ENCODE results near the gene MED8. TPM values are rescaled to one million over a fixed set of nuclear protein-coding genes. Genes with fewer than 3 reads are reported as not detected.
A peak's percentile ranks its signal among the peaks of the same experiment; 100 is the strongest.

Gene MED8
- total and polyA plus RNA-seq, 9 of the 15 experiments (the other 6 are each of a cell fraction or from before 2014, with no cell fraction given): 23.0 to 120 (median 56.4) TPM

DNA sequence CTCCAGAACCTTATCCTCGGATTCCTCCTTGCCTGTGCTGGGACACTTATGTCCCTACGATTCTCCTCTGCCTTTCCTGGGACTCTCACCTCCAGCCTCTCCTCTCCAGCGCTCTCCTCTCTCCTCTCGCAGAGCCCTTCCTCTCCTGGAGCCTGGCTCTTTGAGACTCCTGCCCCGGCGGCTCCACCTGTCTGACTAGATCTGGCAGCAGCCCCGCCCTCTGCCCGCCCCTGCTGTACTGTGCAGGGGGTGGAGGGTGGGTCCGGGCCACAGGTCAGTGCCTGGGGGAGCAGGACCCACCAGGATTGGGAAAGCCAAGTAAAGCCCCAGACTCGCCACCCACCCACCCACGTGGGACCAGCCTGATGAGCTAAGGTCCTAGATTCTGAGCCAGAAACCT, 23.4 kb downstream of the MED8 start:
- Histone ChIP-seq H4K20me1 (replicated peaks; ENCODE audit: control insufficient read depth, insufficient read depth, low read length) (peaks cover 10% of the 10 kb centered on the region), H3K9me3 (replicated peaks; ENCODE audit: control insufficient read depth, insufficient read depth, low read depth, low read length) (no peaks in the 10 kb centered on the region), H3K4me2 (ENCODE audit: insufficient read depth, low read length) (peak overlapping the region; percentile 93), H3K4me1 (replicated peaks in 1 of 2; ENCODE audit: control insufficient read depth in 2 of 2, insufficient read depth in 2 of 2, low read length in 2 of 2) (peaks cover 34 to 47% of the 10 kb centered on the region in 2 experiments), H3K36me3 (ENCODE audit: control insufficient read depth, insufficient read depth, low read length) (peaks cover 48% of the 10 kb centered on the region), H3K79me2 (ENCODE audit: control insufficient read depth, insufficient read depth, low read length) (peaks cover 47% of the 10 kb centered on the region), H3K27ac (ENCODE audit: extremely low read depth, low read depth, low read length) (no peak overlapping the region), H3K9me1 (ENCODE audit: control insufficient read depth, insufficient read depth, low read length) (peaks cover 12% of the 10 kb centered on the region), H2AFZ (ENCODE audit: low read depth, low read length) (no peak overlapping the region), H3K9ac (ENCODE audit: insufficient read depth in 1 of 2, low read depth in 2 of 2, low read length in 2 of 2) (peak overlapping the region; percentile 76 to 97; a peak in 3 of 4 replicates), H3K27me3 (ENCODE audit: control insufficient read depth in 2 of 2, insufficient read depth in 2 of 2, low read length in 2 of 2) (no peaks in the 10 kb centered on the region), H3K4me3 (peak overlapping the region; percentile 64)
- DNase-seq (ENCODE audit: extremely low read depth in 1 of 4, low spot score in 3 of 4) (peak; percentile 50 to 74 (median 61)), ATAC-seq (peak; percentile 19), FAIRE-seq (no peak)
- intact Hi-C loops (cut with micrococcal nuclease): no loop called here
- ChIA-PET POLR2A (interaction anchor here (0.6 to 1.6 kb wide), 3 partner anchors 8 to 16 kb away, joined by 4 to 5 read pairs (median 5); no protein-coding TSS in a partner anchor), CTCF (ENCODE audit: low intra/inter-chr PET ratio) (no interaction called here)
- in situ Hi-C loops (cut with MboI): no loop called here
- WGBS (ENCODE audit: insufficient coverage, low coverage, missing lambda C conversion rate): 25% methylated on average over 7 of the region's 11 CpGs
- BruUV-seq (replicated peaks): no TSS peak
- no peak for TF ChIP-seq ZNF174 (CRISPR knock-in tag; IDR thresholded peaks at IDR 0.05)
- TF ChIP-seq NBN (IDR thresholded peaks at IDR 0.05; ENCODE audit: low read depth): no peak
- no peak for TF ChIP-seq POLR3A (IDR thresholded peaks at IDR 0.05; ENCODE audit: borderline replicate concordance, extremely low read depth, insufficient read depth, insufficient read length)
- TF ChIP-seq, protein P1, sequence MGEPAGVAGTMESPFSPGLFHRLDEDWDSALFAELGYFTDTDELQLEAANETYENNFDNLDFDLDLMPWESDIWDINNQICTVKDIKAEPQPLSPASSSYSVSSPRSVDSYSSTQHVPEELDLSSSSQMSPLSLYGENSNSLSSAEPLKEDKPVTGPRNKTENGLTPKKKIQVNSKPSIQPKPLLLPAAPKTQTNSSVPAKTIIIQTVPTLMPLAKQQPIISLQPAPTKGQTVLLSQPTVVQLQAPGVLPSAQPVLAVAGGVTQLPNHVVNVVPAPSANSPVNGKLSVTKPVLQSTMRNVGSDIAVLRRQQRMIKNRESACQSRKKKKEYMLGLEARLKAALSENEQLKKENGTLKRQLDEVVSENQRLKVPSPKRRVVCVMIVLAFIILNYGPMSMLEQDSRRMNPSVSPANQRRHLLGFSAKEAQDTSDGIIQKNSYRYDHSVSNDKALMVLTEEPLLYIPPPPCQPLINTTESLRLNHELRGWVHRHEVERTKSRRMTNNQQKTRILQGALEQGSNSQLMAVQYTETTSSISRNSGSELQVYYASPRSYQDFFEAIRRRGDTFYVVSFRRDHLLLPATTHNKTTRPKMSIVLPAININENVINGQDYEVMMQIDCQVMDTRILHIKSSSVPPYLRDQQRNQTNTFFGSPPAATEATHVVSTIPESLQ (CRISPR knock-in tag; IDR thresholded peaks at IDR 0.05): no peak
- no peak for TF ChIP-seq XRCC4 (IDR thresholded peaks at IDR 0.05; ENCODE audit: extremely low read depth, insufficient read depth, insufficient read length)
- TF ChIP-seq SOX6 (IDR thresholded peaks at IDR 0.05): no peak
- TF ChIP-seq MYNN (IDR thresholded peaks at IDR 0.05): 0 out of 2 replicates have a peak, but pooled peaks have one; percentile 11
- TF ChIP-seq MYNN (CRISPR knock-in tag; IDR thresholded peaks at IDR 0.05): no peak
- TF ChIP-seq NFE2 (IDR thresholded peaks at IDR 0.05; ENCODE audit: low read depth): no peak
- TF ChIP-seq ZKSCAN3 (CRISPR knock-in tag; IDR thresholded peaks at IDR 0.05): no peak
- TF ChIP-seq, protein P2, sequence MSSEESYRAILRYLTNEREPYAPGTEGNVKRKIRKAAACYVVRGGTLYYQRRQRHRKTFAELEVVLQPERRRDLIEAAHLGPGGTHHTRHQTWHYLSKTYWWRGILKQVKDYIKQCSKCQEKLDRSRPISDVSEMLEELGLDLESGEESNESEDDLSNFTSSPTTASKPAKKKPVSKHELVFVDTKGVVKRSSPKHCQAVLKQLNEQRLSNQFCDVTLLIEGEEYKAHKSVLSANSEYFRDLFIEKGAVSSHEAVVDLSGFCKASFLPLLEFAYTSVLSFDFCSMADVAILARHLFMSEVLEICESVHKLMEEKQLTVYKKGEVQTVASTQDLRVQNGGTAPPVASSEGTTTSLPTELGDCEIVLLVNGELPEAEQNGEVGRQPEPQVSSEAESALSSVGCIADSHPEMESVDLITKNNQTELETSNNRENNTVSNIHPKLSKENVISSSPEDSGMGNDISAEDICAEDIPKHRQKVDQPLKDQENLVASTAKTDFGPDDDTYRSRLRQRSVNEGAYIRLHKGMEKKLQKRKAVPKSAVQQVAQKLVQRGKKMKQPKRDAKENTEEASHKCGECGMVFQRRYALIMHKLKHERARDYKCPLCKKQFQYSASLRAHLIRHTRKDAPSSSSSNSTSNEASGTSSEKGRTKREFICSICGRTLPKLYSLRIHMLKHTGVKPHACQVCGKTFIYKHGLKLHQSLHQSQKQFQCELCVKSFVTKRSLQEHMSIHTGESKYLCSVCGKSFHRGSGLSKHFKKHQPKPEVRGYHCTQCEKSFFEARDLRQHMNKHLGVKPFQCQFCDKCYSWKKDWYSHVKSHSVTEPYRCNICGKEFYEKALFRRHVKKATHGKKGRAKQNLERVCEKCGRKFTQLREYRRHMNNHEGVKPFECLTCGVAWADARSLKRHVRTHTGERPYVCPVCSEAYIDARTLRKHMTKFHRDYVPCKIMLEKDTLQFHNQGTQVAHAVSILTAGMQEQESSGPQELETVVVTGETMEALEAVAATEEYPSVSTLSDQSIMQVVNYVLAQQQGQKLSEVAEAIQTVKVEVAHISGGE (CRISPR knock-in tag; IDR thresholded peaks at IDR 0.05): 0 out of 6 replicates have a peak, but pooled peaks of 1 of the 3 experiments have one; percentile 10
- TF ChIP-seq ZNF134 (CRISPR knock-in tag; conservative IDR thresholded peaks at IDR 0.05): no peak
- TF ChIP-seq, protein P3, sequence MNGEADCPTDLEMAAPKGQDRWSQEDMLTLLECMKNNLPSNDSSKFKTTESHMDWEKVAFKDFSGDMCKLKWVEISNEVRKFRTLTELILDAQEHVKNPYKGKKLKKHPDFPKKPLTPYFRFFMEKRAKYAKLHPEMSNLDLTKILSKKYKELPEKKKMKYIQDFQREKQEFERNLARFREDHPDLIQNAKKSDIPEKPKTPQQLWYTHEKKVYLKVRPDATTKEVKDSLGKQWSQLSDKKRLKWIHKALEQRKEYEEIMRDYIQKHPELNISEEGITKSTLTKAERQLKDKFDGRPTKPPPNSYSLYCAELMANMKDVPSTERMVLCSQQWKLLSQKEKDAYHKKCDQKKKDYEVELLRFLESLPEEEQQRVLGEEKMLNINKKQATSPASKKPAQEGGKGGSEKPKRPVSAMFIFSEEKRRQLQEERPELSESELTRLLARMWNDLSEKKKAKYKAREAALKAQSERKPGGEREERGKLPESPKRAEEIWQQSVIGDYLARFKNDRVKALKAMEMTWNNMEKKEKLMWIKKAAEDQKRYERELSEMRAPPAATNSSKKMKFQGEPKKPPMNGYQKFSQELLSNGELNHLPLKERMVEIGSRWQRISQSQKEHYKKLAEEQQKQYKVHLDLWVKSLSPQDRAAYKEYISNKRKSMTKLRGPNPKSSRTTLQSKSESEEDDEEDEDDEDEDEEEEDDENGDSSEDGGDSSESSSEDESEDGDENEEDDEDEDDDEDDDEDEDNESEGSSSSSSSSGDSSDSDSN (IDR thresholded peaks at IDR 0.05; ENCODE audit: borderline replicate concordance in 1 of 2, low read depth in 2 of 2, low read length in 2 of 2): no peak
- TF ChIP-seq KLF10 (CRISPR knock-in tag; IDR thresholded peaks at IDR 0.05): no peak
- TF ChIP-seq EHMT2 (IDR thresholded peaks at IDR 0.05): no peak
